Panc1 (cell line): Measurements from ENCODE around the gene MAPK1IP1L. TPM values are rescaled to one million over a fixed set of nuclear protein-coding genes. Genes with fewer than 3 reads are reported as not detected.

Experiments
- ATAC-seq: fragments of 200-7000 bp; cut with Tn5 transposase; 2 replicates; pipeline ENCODE4 v1.9.1; 2020; ENCODE audit warnings: mild to moderate bottlenecking, moderate library complexity
- BruUV-seq: library from RNA; stranded (reverse); fragments of 400-500 nt; replicated peaks from 2 replicates; lab custom pipeline; 2021; lab: Mats Ljungman, UMichigan
- CTCF ChIA-PET: fragments of 300-600 bp; sonication (Branson Sonifier 250); formaldehyde crosslinking; loops from one replicate; lab custom pipeline; 2022; ENCODE audit warnings: antibody characterized with exemption; lab: Charles Lee
- POLR2A ChIA-PET: fragments of 300-600 bp; sonication (Branson Sonifier 250); formaldehyde crosslinking; loops from one replicate; lab custom pipeline; 2022; ENCODE audit warnings: antibody characterized with exemption; lab: Charles Lee
- DNase-seq: peaks from one replicate; pipeline ENCODE4 v3.0.0-alpha.2; 2010; ENCODE audit warnings: low read depth, low spot score
- H3K27ac ChIP-seq: 2 replicates; pipeline ENCODE4 v1.5.1; 2011; ENCODE audit warnings: mild to moderate bottlenecking, low read length, inconsistent platforms
- H3K27me3 ChIP-seq: fragments of 200-500 bp; sonication (Bioruptor generic); 2 replicates; pipeline ENCODE4 v1.6.0; 2014; ENCODE audit warnings: low read length, inconsistent platforms; ENCODE audit not compliant: control insufficient read depth, insufficient read depth
- H3K36me3 ChIP-seq: fragments of 200-500 bp; sonication (Bioruptor generic); 2 replicates; pipeline ENCODE4 v1.5.1; 2014; ENCODE audit warnings: inconsistent platforms, mild to moderate bottlenecking, low read length, moderate library complexity; ENCODE audit not compliant: control insufficient read depth, insufficient read depth
- H3K4me1 ChIP-seq: 2 replicates; pipeline ENCODE4 v1.5.1; 2011; ENCODE audit warnings: inconsistent platforms, mild to moderate bottlenecking, low read length, moderate library complexity; ENCODE audit not compliant: control insufficient read depth, insufficient read depth
- H3K4me3 ChIP-seq, 2 experiments: 2 replicates each; pipeline ENCODE4 v1.5.1; 2011 to 2012; ENCODE audit warnings: low read depth in 2 of 2, low read length in 2 of 2, mild to moderate bottlenecking in 2 of 2, inconsistent platforms in 1 of 2, moderate library complexity in 1 of 2
- H3K9me3 ChIP-seq: fragments of 200-500 bp; sonication (Bioruptor generic); 2 replicates; pipeline ENCODE4 v1.5.1; 2014; ENCODE audit warnings: low read depth, mild to moderate bottlenecking, inconsistent platforms, low read length, moderate library complexity; ENCODE audit not compliant: control insufficient read depth, insufficient read depth
- POLR2AphosphoS5 ChIP-seq: IDR thresholded peaks from 2 replicates; pipeline ENCODE4 v1.6.1; 2012; ENCODE audit warnings: mild to moderate bottlenecking, low read depth, low read length, moderate library complexity
- SIN3A ChIP-seq: IDR thresholded peaks from 2 replicates; pipeline ENCODE4 v1.6.1; 2012; ENCODE audit warnings: low read depth, mild to moderate bottlenecking, low read length, moderate library complexity, borderline replicate concordance; ENCODE audit not compliant: insufficient read depth
- TCF7L2 ChIP-seq: IDR thresholded peaks from 2 replicates; pipeline ENCODE4 v1.6.1; 2011; ENCODE audit warnings: mild to moderate bottlenecking, low read depth, low read length, inconsistent platforms
- in situ Hi-C: cut with HindIII; loops from 2 replicates; pipeline ENCODE4 v1.10.0; 2016; ENCODE audit warnings: low sequenced_read_pairs, low pct_unique_long_range_greater_than_20kb
- intact Hi-C: fragments of 100-400 bp; cut with micrococcal nuclease; formaldehyde crosslinking; loops from one replicate; pipeline ENCODE4 v1.10.0; 2022; ENCODE audit not compliant: unreplicated experiment
- total RNA-seq: library from RNA; stranded (reverse); gene quantifications from one replicate; pipeline ENCODE4 v1.2.1, GENCODE V29; 2021; ENCODE audit not compliant: unreplicated experiment
- TF ChIP-seq, protein P1 (sequence below), 2 experiments: IDR thresholded peaks; 2 replicates each; pipeline ENCODE4 v1.6.1; 2011 to 2012; ENCODE audit warnings: low read depth in 2 of 2, control low read depth in 1 of 2, low read length in 1 of 2, mild to moderate bottlenecking in 1 of 2, moderate library complexity in 1 of 2; ENCODE audit not compliant: insufficient read depth in 1 of 2
- TF ChIP-seq, protein P2 (sequence below): fragments of 450-650 bp; IDR thresholded peaks from 2 replicates; pipeline ENCODE4 v1.5.1; 2017; ENCODE audit warnings: mild to moderate bottlenecking

The MAPK1IP1L gene
- total RNA-seq, 1 experiment from 2014 or later, result 79.4 TPM

DNA sequence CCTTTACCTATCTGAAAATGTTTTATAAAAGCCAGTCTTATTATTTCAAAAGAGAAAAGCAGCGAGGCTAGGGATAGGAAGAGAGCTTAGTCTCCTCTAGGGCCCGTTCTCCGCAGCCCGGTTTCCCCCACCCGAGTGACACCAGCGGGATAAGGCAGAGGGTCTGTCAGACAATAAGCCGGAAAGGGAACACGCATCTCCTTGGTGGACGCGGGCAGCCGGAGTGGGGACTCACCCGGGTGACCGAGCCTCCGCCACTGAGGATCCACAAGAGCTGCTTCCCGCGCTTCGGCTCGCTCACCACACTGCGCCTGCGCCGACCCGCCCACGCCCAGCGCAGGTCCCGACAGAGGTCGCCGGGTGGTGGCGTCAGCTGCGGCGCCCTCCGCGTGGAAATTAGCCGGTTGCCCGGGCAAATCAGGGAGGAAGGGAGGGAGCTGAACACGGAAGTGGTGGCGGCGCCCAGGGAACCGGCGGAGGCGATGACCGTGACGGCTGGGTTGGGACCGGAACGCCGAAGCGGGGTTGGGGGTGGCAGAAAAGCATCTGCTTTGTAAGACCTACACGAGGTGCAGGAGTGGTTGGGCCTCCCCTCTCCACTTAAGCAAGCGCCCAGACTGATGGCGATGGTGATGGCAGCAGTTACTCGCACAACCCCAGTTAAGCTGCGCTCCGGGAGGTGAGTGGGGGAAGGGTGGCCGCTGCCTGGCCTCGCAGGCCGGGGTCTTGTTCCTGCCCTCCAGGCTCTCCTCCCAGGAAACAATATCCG, 24.5 kb upstream of the MAPK1IP1L start, which contains the start of the genes SOCS4 and WDHD1:
Gene SOCS4, plus strand, starts transcription at position 444 of the 769 bp plus-strand sequence. CDS start 15,806 bp downstream, outside the sequence.
Gene WDHD1, minus strand, starts transcription at position 307 of the 769 bp plus-strand sequence. CDS start 312 bp downstream, outside the sequence.
- peak within 1 kb of the TSS; percentile 80 to 94 for H3K4me3 ChIP-seq
- TF ChIP-seq SIN3A (peak; percentile 82; the same call in 1 of the 2 replicates), POLR2AphosphoS5 (peak; percentile 64), TCF7L2 (no peak; the same call in 1 of the 2 replicates)
- TF ChIP-seq, protein P1, sequence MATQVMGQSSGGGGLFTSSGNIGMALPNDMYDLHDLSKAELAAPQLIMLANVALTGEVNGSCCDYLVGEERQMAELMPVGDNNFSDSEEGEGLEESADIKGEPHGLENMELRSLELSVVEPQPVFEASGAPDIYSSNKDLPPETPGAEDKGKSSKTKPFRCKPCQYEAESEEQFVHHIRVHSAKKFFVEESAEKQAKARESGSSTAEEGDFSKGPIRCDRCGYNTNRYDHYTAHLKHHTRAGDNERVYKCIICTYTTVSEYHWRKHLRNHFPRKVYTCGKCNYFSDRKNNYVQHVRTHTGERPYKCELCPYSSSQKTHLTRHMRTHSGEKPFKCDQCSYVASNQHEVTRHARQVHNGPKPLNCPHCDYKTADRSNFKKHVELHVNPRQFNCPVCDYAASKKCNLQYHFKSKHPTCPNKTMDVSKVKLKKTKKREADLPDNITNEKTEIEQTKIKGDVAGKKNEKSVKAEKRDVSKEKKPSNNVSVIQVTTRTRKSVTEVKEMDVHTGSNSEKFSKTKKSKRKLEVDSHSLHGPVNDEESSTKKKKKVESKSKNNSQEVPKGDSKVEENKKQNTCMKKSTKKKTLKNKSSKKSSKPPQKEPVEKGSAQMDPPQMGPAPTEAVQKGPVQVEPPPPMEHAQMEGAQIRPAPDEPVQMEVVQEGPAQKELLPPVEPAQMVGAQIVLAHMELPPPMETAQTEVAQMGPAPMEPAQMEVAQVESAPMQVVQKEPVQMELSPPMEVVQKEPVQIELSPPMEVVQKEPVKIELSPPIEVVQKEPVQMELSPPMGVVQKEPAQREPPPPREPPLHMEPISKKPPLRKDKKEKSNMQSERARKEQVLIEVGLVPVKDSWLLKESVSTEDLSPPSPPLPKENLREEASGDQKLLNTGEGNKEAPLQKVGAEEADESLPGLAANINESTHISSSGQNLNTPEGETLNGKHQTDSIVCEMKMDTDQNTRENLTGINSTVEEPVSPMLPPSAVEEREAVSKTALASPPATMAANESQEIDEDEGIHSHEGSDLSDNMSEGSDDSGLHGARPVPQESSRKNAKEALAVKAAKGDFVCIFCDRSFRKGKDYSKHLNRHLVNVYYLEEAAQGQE (IDR thresholded peaks at IDR 0.05; ENCODE audit: insufficient read depth in 1 of 2, low read depth in 2 of 2, low read length in 1 of 2), result no peak
- TF ChIP-seq, protein P2, sequence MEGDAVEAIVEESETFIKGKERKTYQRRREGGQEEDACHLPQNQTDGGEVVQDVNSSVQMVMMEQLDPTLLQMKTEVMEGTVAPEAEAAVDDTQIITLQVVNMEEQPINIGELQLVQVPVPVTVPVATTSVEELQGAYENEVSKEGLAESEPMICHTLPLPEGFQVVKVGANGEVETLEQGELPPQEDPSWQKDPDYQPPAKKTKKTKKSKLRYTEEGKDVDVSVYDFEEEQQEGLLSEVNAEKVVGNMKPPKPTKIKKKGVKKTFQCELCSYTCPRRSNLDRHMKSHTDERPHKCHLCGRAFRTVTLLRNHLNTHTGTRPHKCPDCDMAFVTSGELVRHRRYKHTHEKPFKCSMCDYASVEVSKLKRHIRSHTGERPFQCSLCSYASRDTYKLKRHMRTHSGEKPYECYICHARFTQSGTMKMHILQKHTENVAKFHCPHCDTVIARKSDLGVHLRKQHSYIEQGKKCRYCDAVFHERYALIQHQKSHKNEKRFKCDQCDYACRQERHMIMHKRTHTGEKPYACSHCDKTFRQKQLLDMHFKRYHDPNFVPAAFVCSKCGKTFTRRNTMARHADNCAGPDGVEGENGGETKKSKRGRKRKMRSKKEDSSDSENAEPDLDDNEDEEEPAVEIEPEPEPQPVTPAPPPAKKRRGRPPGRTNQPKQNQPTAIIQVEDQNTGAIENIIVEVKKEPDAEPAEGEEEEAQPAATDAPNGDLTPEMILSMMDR, result no peak
- peaks cover 11% of the 10 kb centered on the region for H3K36me3 ChIP-seq
- H3K27me3 ChIP-seq, result no peaks in the 10 kb centered on the region
- peak within 1 kb of the TSS; percentile 96 for H3K27ac ChIP-seq
- intact Hi-C loops (no loop called here), in situ Hi-C loops (no loop called here)
- no TSS peak for BruUV-seq
- CTCF ChIA-PET, result interaction anchor here (0.6 kb wide), 1 partner anchor 105 kb away, joined by 4 read pairs; no protein-coding TSS in a partner anchor
- peak; percentile 61 for DNase-seq
- peak; percentile 99 for ATAC-seq
- POLR2A ChIA-PET, result interaction anchor here (0.6 to 0.7 kb wide), 3 partner anchors 46 to 518 kb away, joined by 3 to 20 read pairs (median 3); partner anchors contain the start of gene CGRRF1
- H3K9me3 ChIP-seq, result no peaks in the 10 kb centered on the region
- peaks cover 23% of the 10 kb centered on the region for H3K4me1 ChIP-seq

DNA sequence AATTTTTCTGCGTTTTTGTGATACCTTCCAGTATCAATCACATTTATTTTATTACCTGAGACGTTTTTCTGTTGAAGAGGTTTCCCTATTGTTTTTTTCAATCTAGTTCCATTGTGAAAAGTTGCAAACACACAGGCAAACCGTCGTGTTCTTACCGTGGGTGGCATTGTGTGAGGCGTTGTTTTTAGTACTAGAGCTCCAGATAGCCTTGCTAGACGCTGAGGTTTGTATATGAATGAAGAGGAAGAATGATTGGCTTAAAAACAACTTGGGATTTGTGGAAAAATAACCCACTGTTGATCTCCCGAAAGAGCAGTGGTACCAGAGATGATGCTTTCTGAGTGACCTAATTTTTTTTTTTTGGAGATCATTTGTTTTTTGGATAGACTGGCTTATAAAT, 23.4 kb upstream of the MAPK1IP1L start:
- no TSS peak for BruUV-seq
- CTCF ChIA-PET, result no interaction called here
- POLR2A ChIA-PET, result interaction anchor here (0.7 kb wide), 1 partner anchor 72 kb away, joined by 3 read pairs; no protein-coding TSS in a partner anchor

More for the DNA sequence above, 23.4 kb upstream of the MAPK1IP1L start:
- TF ChIP-seq POLR2AphosphoS5 (no peak), SIN3A (no peak), TCF7L2 (no peak)
- TF ChIP-seq, protein P1 (IDR thresholded peaks at IDR 0.05; ENCODE audit: insufficient read depth in 1 of 2, low read depth in 2 of 2, low read length in 1 of 2), result no peak
- TF ChIP-seq, protein P2, result no peak
- in situ Hi-C loops, result no loop called here
- ATAC-seq, result no peak
- peak overlapping the region; percentile 96 for H3K27ac ChIP-seq
- H3K4me1 ChIP-seq, result peaks cover 23% of the 10 kb centered on the region
- peak overlapping the region; percentile 80 to 94 for H3K4me3 ChIP-seq
- intact Hi-C loops, result no loop called here
- no peaks in the 10 kb centered on the region for H3K27me3 ChIP-seq
- peaks cover 15% of the 10 kb centered on the region for H3K36me3 ChIP-seq
- no peak for DNase-seq
- H3K9me3 ChIP-seq, result no peaks in the 10 kb centered on the region
